GM13977 (cell line): ENCODE data around the gene GNG7.

ENCODE experiments used
- DNase-seq: peaks from one replicate; pipeline ENCODE4 v3.0.0; 2012; ENCODE audit warnings: low spot score
- CTCF ChIP-seq: IDR thresholded peaks from 2 replicates; pipeline ENCODE4 v1.5.1; 2012; ENCODE audit warnings: mild to moderate bottlenecking, control low read depth; ENCODE audit not compliant: insufficient read depth; ENCODE audit errors: extremely low read depth, missing control alignments
- in situ Hi-C: fragments of 300-500 bp; cut with MboI; formaldehyde crosslinking; loops from one replicate; pipeline ENCODE4 v1.12.0; 2022; ENCODE audit warnings: low sequenced_read_pairs, low pct_unique_long_range_greater_than_20kb, mixed read lengths, inconsistent platforms; ENCODE audit not compliant: unreplicated experiment

GNG7 gene

GRCh38 chr19:2726904-2727639 is 24.6 kb upstream of the GNG7 start:
- no peak for DNase-seq
- TF ChIP-seq CTCF, result no peak
- in situ Hi-C loops, result no loop called here

- in situ Hi-C loops, result no loop called here
- no peak for DNase-seq
- TF ChIP-seq CTCF, result no peak
Observed at GRCh38 chr19:2726160-2726855, 23.8 kb upstream of the GNG7 start.

- no peak for DNase-seq
- in situ Hi-C loops, result no loop called here
- TF ChIP-seq CTCF, result no peak
Observed at GRCh38 chr19:2724148-2724557, 21.7 kb upstream of the GNG7 start.

GRCh38 chr19:2723747-2724146 is 21.3 kb upstream of the GNG7 start:
- in situ Hi-C loops, result no loop called here
- TF ChIP-seq CTCF, result no peak
- DNase-seq, result no peak

GRCh38 chr19:2723345-2723715 is 20.8 kb upstream of the GNG7 start:
- in situ Hi-C loops, result no loop called here
- DNase-seq, result no peak
- TF ChIP-seq CTCF, result no peak

- in situ Hi-C loops, result no loop called here
- TF ChIP-seq CTCF, result no peak
- no peak for DNase-seq
Observed at GRCh38 chr19:2722541-2723344, 20.2 kb upstream of the GNG7 start.
